ENCODE data around the gene CCER1.

- no peak for TF ChIP-seq REST (IDR thresholded peaks at IDR 0.05; ENCODE audit: low read depth)
- no peak for TF ChIP-seq USF1 (IDR thresholded peaks at IDR 0.05)
- no peak for TF ChIP-seq MAX (IDR thresholded peaks at IDR 0.05)
- TF ChIP-seq CEBPB (IDR thresholded peaks at IDR 0.05), result no peak
- TF ChIP-seq EGR1 (IDR thresholded peaks at IDR 0.05), result no peak
These were observed 14.9 kb upstream of the CCER1 start for GRCh38 chr12:90969851-90970250.
